Colonic mucosa (tissue), 4 donors: ENCODE measurements around the gene MRTFA. TPM values are rescaled to one million over a fixed set of nuclear protein-coding genes. Genes with fewer than 3 reads are reported as not detected.
"Not testable (repeated sequence)": the region's sequence is repeated elsewhere in the genome, so short reads cannot be mapped to it uniquely, and the experiment has no call there.

ENCODE experiments used
- DNase-seq: peaks from one replicate; pipeline ENCODE4 v3.0.0-alpha.2; 2020
- H3K27ac ChIP-seq: fragments of 200-600 bp; one replicate; pipeline ENCODE4 v1.8.0; 2021
- H3K27me3 ChIP-seq: fragments of 200-600 bp; one replicate; pipeline ENCODE4 v1.8.0; 2021
- H3K36me3 ChIP-seq: fragments of 200-600 bp; one replicate; pipeline ENCODE4 v1.8.0; 2021
- H3K4me1 ChIP-seq: fragments of 200-600 bp; one replicate; pipeline ENCODE4 v1.8.0; 2021; ENCODE audit warnings: mild to moderate bottlenecking
- H3K4me3 ChIP-seq: fragments of 200-600 bp; one replicate; pipeline ENCODE4 v1.8.0; 2021
- H3K9ac ChIP-seq, 2 donors: one replicate each; pipeline ENCODE4 v1.7.0; 2013; ENCODE audit warnings: control low read depth in 2 of 2, low read depth in 2 of 2, low read length in 2 of 2
- H3K9me3 ChIP-seq: fragments of 200-600 bp; one replicate; pipeline ENCODE4 v1.8.0; 2021
- CTCF ChIP-seq: fragments of 200-600 bp; IDR thresholded peaks from one replicate; pipeline ENCODE4 v1.8.0; 2022; ENCODE audit warnings: antibody characterized with exemption, mild to moderate bottlenecking
- intact Hi-C: fragments of 100-400 bp; cut with DNase I; formaldehyde crosslinking; loops from one replicate; pipeline ENCODE4 v1.14.1; 2022
- total RNA-seq, 2 donors: library from RNA; stranded (reverse); fragmentation: NEBNext Ultra II Directional in 1 of 2; extraction: Animal tissue kit (Norgen Biotek cat#: 25700) in 1 of 2; gene quantifications; one replicate each; pipeline ENCODE4 v1.2.1, GENCODE V29; 2021
- donor health status: healthy.
- donor health status: DM: no; HTN: no; CAD: no.
- donor health status: DM: no; HTN: no; CAD: no.

The MRTFA gene
- total RNA-seq, 2 donors from 2014 or later = 31.9 to 35.6 TPM

- intact Hi-C loops = no loop called here
- H3K9ac ChIP-seq = no peak overlapping the region
Observed at GRCh38 chr22:40557972-40558371, 78.5 kb downstream of the MRTFA start.

GRCh38 chr22:40556641-40557040, 79.9 kb downstream of the MRTFA start:
- Histone ChIP-seq H3K36me3 (peaks cover 5% of the 10 kb centered on the region), H3K27ac (no peak overlapping the region), H3K4me1 (no peaks in the 10 kb centered on the region), H3K4me3 (no peak overlapping the region), H3K27me3 (no peaks in the 10 kb centered on the region), H3K9ac (no peak overlapping the region), H3K9me3 (no peaks in the 10 kb centered on the region)
- intact Hi-C loops = no loop called here
- DNase-seq = no peak
- TF ChIP-seq CTCF = no peak

More at GRCh38 chr22:40557972-40558371, 78.5 kb downstream of the MRTFA start:
- H3K27ac ChIP-seq = no peak overlapping the region
- H3K36me3 ChIP-seq = no peaks in the 10 kb centered on the region
- no peaks in the 10 kb centered on the region for H3K9me3 ChIP-seq
- TF ChIP-seq CTCF = no peak
- no peaks in the 10 kb centered on the region for H3K27me3 ChIP-seq
- H3K4me1 ChIP-seq = no peaks in the 10 kb centered on the region
- DNase-seq = no peak
- no peak overlapping the region for H3K4me3 ChIP-seq

- not testable (repeated sequence) for H3K9ac ChIP-seq, DNase-seq, H3K36me3 ChIP-seq
Observed at GRCh38 chr22:40554023-40554422, 82.5 kb downstream of the MRTFA start.

GRCh38 chr22:40553014-40553554, 83.4 kb downstream of the MRTFA start:
- Histone ChIP-seq H3K4me1 (no peaks in the 10 kb centered on the region), H3K4me3 (no peak overlapping the region), H3K27me3 (no peaks in the 10 kb centered on the region), H3K9ac (no peak overlapping the region), H3K9me3 (no peaks in the 10 kb centered on the region), H3K36me3 (peaks cover 7% of the 10 kb centered on the region), H3K27ac (no peak overlapping the region)
- intact Hi-C loops = no loop called here
- no peak for DNase-seq
- no peak for TF ChIP-seq CTCF

More at GRCh38 chr22:40554023-40554422, 82.5 kb downstream of the MRTFA start:
- H3K9me3 ChIP-seq, intact Hi-C loops, H3K4me1 ChIP-seq, H3K27me3 ChIP-seq, H3K27ac ChIP-seq, H3K4me3 ChIP-seq: not testable (repeated sequence)

GRCh38 chr22:40552070-40552469, 84.4 kb downstream of the MRTFA start:
- TF ChIP-seq CTCF = no peak
- H3K36me3 ChIP-seq = peaks cover 7% of the 10 kb centered on the region
- H3K9ac ChIP-seq = no peak overlapping the region
- no peak for DNase-seq
- H3K27me3 ChIP-seq = no peaks in the 10 kb centered on the region
- no peaks in the 10 kb centered on the region for H3K4me1 ChIP-seq
- intact Hi-C loops = no loop called here
- no peak overlapping the region for H3K27ac ChIP-seq
- H3K9me3 ChIP-seq = no peaks in the 10 kb centered on the region
- H3K4me3 ChIP-seq = no peak overlapping the region

- H3K27ac ChIP-seq = no peak overlapping the region
- H3K4me1 ChIP-seq = no peaks in the 10 kb centered on the region
- no peak overlapping the region for H3K4me3 ChIP-seq
- no peak for TF ChIP-seq CTCF
- peaks cover 7% of the 10 kb centered on the region for H3K36me3 ChIP-seq
- intact Hi-C loops = no loop called here
- no peaks in the 10 kb centered on the region for H3K27me3 ChIP-seq
- H3K9ac ChIP-seq = no peak overlapping the region
- H3K9me3 ChIP-seq = no peaks in the 10 kb centered on the region
- DNase-seq = no peak
Observed at GRCh38 chr22:40547729-40548143, 88.8 kb downstream of the MRTFA start.
